GM04504 (cell line): Measurements from ENCODE around the gene RNF145.
"Not testable (repeated sequence)": the region's sequence is repeated elsewhere in the genome, so short reads cannot be mapped to it uniquely, and the experiment has no call there.

Source experiments
- DNase-seq: peaks from one replicate; pipeline ENCODE4 v3.0.0-alpha.2; 2012; ENCODE audit warnings: low read depth

Gene RNF145, protein sequence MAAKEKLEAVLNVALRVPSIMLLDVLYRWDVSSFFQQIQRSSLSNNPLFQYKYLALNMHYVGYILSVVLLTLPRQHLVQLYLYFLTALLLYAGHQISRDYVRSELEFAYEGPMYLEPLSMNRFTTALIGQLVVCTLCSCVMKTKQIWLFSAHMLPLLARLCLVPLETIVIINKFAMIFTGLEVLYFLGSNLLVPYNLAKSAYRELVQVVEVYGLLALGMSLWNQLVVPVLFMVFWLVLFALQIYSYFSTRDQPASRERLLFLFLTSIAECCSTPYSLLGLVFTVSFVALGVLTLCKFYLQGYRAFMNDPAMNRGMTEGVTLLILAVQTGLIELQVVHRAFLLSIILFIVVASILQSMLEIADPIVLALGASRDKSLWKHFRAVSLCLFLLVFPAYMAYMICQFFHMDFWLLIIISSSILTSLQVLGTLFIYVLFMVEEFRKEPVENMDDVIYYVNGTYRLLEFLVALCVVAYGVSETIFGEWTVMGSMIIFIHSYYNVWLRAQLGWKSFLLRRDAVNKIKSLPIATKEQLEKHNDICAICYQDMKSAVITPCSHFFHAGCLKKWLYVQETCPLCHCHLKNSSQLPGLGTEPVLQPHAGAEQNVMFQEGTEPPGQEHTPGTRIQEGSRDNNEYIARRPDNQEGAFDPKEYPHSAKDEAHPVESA

DNA sequence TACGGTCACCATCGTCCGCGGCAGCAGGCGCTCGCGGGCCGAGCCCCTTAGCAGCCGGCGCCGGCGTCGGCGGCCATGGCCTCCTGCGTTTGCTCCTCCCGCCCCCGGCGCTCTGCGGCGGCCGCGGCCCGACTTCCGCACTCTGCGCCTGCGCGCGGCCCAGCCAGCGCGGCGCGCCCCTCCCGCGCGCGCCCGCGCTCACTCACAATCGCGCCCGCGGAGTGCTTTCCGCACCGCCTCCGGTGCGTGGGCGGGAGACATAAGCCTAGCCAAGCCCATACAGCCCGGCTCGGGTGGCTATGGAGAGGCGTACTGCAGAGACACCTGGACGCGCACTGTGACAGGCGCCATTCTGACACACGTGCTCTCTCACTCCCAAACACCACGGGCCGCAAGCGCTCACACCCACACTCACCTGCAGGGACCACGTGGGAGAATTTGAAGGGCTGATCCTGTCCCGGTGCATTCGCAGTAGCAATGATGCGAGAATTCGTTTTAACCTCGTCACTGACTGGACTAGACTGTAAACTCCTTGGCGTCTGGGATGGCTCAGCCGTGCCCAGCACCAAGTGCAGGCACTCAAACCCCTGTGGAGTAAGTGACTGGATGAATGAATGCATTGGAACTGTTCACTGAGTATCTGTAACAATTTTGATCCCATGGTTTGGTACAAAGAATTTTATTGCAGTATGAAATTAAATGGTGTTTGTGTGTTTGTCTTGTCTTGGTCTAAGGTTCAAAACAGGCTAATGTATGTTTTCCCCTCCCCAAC is at the start of gene RNF145:
RNF145 (minus strand) TSS at position 116 of the 772 bp plus-strand sequence. CDS start 5,936 bp downstream, outside the sequence.
- peak; percentile 58 for DNase-seq

DNA sequence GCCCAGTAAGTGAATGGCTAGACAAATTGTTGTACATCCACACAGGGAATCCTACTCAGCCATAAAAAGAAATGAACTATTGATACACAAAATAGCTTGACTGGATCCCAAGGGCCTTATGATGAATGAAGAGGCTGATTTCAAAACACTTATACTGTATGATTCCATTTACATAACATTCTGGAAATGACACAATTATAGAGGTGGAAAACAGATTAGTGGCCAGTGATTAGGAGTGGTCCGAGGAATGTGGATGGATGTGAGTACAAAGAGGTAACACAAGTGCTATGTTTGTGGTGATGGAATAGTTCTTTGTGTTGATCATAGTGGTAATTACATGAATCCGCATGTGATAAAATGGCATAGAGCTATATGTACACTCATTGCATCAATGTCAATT is 49.0 kb upstream of the RNF145 start:
- no peak for DNase-seq

DNA sequence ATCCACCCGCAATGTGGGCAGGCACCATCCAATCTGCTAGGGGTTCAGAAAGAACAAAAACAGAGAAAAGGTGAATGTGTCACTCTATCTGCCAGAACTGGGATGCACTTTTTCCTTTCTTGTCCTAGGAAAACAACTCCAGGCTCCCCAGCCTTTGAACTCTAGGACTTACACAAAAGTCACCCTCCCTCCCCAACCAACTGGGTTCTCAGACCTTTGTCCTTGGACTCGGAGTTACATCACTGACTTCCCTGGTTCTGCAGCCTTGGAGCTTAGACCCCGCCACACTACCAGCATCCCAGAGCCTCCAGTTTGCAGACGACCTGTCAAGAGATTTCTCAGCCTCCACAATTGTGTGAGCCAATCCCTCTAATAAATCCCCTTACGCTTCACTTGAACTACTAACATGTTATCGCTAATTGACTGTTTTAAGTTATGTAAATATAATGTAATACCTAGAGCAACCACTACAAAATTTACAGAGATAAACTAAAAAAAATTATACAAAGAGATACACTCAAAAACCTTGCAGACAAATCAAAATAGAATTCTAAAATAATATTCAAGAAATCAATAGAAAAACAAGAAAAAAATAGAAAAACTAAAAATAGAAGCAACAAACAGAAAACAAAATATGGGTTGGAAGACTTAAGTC is 48.4 kb upstream of the RNF145 start:
- DNase-seq: no peak

DNA sequence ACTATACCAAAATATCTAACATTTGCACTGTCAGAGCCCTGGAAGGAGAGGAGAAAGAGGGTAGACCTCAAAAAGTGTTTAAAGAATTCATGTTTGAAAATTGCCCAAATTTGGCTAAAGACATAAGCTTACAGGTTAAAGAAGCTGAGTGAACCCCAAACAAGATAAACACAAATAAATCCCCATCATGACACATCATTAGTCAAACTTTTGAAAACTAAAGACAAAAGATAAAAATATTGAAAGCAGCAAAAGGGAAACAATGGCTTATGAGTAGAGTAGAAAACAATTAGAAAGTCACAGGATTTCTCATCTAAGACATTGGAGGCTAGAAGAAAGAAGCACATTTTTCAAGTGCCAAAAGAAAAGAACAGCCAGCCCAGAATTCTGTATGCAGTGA is 47.7 kb upstream of the RNF145 start:
- no peak for DNase-seq

DNA sequence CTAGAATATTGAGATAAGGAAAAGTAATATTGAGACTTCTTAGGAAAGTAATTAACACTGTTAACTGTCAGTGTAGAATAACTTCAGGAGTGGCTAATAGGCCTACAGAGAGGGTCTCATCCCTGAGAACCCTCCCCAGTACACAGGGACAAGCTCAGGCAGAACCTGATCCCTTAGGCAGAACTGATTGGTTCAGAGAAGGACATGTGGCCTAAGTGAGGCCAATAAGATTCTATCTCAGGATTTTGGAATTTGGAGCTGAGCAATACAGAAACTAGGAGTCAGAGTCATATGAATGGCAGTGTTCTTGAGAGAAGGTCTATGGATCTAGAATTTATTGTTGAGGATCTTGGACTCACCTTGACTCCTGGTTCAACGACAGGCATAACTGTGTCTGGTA is 42.8 kb upstream of the RNF145 start:
- no peak for DNase-seq

DNA sequence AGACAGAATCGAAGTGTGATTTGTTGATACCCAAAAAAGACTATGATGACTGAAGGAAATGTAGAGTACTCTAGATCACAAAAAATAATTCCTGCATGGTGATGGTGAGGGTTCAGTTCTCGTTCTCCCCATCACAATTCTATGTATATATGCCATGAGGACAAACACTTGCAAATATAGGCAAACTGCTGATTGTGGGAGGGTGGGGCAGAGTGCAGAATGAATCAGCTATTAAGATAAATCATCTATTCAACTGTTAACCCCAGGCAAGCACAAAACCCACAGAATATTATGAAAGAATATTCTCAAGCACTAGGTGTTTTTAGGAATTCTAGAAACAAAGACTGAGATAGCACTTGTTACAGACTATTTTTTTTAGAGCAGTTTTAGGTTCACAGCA is 39.8 kb upstream of the RNF145 start:
- DNase-seq: no peak

DNA sequence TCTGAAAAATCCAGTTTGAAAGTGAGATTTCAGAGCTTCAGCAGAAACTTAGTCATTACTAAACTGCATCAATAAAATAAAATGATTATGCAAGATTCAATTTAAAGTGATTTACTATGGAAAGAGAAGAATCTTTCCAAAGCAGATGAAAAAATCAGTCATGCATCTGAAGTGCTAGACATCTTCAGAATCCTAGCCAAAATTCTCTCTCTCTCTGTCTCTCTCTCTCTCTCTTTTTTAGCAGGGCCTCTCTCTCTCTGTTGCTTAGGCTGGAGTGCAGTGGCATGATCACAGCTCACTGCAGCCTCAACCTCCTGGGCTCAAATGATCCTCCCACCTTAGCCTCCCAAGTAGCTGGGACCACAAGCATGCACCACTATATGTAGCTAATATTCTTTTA is 35.5 kb upstream of the RNF145 start:
- no peak for DNase-seq

DNA sequence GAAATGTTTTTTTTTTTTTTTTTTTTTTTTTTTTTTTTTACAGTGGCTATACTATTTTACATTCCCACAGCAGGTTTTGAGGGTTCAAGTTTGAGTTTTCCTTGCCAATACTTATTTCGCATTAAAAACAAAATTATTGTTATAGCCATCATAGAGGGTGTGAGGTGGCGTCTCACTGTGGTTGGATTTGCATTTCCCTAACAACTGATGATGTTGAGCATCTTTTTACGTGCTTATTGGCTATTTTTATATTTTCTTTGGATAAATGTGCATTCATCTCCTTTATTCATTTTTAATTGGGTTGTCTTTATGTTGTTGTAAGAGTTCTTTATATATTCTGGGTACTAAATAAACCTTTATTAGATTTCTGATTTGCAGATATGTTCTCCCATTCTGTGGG is 34.8 kb upstream of the RNF145 start:
- DNase-seq: no peak

DNA sequence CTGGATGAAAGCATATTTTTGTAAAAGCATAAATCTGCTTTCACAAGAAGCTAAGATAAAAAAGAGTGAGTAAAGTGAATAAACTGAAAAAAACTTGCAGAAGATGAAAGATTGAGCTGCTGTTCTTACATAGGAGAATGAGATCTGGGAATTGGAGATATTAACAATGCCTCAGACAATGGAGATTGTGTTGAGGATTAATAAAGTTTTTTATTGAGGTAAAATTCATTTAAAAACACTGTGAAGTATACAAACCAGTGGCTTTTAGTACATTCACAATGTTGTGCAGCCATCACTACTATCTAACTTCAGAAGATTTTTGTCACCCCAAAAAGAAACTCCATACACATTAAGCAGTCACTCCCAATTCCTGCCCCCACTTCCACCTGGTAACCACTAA is 34.0 kb upstream of the RNF145 start:
- DNase-seq: no peak

DNA sequence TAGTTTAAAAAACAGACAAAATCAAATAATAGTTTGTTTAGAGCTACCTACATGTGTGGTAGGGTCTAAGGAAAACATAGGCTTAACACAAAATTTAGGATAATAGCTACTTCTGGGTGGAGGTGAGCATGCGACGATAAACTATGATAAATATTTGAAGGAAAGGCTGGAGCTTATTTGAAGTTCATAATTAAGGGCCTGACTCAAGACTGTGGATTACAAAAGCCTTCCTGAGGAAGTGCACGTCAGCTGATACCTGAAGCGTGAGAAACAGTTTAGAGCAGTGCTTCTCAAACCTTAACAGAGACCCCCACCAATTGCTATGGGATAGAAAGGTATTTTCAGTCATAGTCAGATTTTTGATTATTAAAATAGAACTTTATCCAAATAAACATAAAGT is 33.3 kb upstream of the RNF145 start:
- DNase-seq: no peak

DNA sequence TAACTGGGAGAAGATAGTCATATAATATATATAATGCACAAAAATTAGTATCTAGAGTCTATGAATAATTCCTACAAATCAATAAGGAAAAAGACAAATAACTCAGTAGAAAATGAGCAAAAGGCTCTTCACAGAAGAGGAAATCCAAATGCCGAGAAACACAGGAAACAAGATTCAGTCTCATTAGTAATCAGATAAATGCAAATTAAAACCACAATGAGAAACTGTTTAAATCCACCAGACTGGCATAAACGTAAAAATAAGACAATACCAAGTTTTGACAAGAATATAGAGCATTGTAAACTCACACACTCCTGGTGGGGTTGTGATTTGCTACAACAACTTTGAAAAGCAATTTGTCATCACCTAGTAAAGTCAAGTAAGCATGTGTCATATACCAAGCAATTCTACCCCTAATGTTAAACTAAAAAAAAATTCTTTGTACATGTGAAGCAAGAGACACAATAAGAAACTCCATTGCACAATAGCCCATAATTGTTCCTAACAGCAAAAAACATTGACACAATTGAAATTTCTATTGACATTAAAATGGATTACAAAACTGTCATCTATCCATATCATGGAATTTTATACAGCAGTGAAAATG is 32.7 kb upstream of the RNF145 start:
- DNase-seq: no peak

DNA sequence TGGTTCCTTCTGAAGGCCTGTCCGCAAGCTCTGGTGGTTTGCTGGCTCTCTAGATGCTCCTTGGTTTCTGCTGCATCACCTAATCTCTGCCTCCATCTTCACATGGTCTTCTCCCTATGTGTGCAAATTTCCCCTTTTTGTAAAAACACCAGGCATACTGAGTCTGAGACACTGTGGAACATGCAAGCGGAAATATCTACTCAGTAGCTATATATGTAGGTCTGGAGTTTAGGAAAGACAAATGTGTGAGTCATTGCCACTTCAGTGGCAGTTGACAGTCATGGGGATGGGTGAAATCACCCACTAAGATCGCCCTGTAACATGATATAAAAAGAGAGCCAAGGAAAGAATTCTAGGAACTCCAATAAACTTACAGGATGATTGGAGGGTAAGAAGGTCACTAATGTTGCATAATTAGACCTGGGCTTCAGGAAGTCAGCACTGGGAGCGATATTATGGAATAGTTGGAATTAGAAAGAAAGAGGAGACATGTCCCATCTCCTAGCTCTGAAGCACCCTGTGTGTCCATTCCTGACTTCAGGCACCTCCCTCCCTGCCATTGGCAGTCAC is 31.0 kb upstream of the RNF145 start:
- DNase-seq: no peak

DNA sequence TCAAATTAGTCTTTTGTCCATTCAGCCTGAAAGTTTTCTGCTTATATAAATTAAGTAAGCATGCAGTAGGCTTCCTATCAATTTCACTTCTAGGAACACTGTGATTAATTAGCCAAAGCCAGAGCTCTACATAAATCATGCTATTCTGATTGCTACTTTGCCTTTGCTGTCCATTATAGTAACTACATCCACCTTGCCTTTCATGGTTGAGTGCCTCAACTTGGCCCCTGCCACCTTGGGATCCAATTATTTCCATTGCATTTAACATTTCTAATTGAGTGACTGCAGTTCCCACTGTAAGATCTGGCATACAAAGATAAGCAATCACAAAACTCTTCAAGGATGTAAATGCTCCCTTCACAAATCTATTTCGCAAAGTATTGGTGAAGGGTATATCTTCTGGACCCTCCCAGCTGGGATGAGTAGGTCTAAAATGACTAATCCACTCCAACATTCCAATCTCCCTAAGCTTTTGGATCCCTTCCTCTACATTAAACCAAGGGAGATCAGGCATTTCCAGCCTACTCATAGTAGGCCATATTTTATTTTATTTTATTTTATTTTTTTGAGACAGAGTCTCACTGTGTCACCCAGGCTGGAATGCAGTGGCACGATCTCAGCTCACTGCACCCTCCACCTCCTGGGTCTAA is 26.6 kb upstream of the RNF145 start:
- not testable (repeated sequence) for DNase-seq

DNA sequence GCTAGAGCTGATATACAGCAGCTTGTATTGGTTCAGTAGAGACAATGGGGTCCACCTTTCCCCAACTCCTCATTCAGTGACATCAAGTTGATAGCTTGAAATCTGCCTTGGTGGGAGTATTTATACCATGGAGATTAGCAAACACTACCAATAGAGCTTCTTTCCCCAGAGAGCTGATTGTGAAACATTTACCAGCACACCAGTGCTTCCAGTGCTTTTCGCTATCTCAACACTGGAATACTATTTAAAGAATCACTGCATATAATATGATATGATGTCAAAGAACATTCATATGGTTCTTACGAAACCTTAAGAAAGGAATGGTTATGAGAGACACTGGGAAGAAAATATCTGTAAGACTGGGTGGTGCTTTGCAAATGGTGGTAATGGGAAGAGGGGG is 21.8 kb upstream of the RNF145 start:
- no peak for DNase-seq

DNA sequence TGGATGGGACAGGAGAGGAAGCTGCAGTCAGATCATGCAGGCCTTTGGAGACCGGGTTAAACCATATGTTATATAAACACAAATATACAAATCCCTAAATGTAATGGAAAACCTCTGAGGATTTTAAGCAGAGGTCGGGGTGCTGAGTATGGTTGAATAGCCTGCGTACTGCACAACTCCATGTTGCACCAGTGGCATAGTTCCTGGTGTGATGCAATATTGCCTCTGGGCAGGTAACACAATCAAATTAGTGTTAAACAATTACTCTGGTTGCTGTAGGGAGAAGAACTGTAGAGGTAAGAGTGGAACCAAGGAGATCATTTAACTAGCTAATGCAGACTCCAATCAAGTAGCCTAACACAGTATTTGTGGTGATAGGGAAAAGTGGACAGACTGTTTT is 21.3 kb upstream of the RNF145 start:
- no peak for DNase-seq

DNA sequence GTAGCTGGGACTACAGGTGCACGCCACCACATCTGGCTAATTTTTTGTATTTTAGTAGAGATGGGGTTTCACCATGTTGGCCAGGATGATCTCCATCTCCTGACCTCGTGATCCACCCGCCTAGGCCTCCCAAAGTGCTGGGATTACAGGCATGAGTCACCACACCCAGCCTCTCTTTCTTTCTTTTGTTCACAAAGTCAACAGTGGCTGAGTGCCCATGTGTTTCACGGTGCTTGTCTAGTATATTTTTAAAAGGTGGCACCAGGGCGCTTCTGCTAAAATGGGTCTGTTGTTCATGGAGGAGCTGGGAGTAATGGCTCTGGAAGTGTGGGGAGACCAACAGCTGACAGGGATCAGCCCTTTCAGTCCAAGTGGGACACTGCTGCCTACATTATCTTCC is 18.7 kb upstream of the RNF145 start:
- DNase-seq: not testable (repeated sequence)

DNA sequence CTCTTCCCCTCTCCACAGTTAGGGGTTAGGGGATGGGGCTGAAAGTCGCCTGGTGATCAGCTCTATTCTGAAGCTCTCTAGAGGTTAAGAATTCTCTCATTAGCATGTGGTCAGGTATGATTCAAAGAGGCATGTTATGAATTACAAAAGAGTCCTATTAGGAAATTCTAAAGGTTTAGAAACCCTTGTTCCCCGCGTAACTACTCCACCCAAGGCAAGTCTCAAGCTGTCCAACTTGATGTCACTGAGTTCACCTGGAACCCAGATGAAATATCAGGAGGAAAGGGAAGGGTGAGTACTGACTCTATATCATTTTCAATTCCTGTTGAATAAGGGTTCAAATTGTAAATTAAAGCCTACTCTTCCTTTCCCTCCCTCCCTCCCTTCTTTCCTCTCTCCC is 18.1 kb upstream of the RNF145 start:
- DNase-seq: no peak

DNA sequence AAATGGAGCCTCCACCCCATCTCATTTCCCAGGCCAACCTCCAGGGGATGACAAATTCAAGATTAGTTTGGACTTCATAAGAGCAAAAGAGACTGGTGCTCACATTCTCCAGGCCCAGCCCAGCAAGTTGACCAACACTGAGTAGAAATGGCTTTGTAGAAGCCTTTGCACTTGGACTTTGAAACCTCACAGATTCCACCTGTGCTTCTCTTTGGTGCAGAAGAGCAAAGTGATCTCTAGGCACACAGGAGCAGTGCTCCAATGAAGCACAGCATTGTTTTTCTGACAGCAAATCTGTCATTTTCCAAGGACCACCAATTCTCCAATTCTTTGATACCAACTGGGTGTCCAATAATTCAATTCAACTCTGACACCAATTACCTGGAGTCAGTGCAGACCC is 17.1 kb upstream of the RNF145 start:
- DNase-seq: no peak

DNA sequence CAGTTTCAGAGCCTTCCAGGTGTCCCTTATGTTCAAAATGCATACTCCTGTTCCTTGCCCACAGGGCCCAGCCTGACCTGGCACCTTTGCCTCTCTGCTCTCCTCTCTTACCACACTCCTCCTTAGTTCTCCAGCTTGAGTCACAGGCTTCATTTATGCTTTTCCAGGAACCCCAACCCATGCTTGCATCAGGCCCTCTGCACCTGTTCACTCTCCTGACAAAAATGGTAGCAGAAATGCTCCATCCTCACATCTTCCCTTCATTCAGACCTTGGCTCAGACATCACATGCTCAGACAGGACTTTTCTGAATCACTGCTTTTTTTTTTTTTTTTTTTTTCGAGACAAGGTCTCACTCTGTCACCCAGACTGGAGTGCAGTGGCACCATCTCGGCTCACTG is 15.1 kb upstream of the RNF145 start:
- no peak for DNase-seq

DNA sequence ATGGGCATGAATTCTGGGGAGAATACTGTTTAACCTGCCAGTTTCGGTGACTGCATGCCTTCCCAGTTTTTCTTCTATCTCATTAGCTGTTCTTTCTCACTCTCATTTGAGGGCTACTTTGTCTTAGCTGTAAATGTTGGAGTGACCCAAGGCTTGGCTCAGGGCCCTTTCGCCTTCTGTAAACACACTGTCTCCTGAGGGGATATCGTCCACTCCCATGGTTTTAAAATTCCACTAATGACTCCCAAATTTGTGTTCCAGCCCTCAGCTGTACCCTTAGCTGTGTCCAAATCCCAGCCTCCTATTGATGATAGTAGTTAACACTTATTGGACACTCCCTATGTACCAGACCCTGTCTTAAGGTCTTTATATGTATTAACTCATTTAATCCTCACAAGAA is 14.1 kb upstream of the RNF145 start:
- no peak for DNase-seq

DNA sequence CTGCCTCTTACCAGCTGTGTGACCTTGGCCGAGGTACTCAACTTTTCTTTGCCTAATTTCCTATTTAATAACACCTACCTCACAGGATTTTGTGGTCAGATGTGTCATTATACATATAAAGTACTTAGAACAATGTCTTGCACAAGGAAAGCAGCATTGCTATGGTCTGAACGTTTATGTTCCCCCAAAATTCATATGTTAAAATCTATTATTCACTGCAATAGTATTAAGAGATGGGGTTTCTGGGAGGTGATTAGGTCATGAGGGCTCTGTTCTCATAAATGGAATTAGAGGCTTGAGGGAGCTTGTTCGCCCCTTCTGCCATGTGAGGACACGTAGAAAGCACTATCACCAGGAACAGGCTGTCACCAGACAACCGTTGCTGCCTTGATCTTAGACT is 10.9 kb upstream of the RNF145 start:
- no peak for DNase-seq
